NCI-H146 treated with DMSO at 0.1 percent for 48 hours (cell line): ENCODE results near the gene UPF3A.
"Not testable (repeated sequence)": the region's sequence is repeated elsewhere in the genome, so short reads cannot be mapped to it uniquely, and the experiment has no call there.

Experiments used
- DNase-seq: peaks from one replicate; lab custom pipeline; 2025; ENCODE audit not compliant: unreplicated experiment; lab: John Stamatoyannopoulos, UW

Gene UPF3A

DNA sequence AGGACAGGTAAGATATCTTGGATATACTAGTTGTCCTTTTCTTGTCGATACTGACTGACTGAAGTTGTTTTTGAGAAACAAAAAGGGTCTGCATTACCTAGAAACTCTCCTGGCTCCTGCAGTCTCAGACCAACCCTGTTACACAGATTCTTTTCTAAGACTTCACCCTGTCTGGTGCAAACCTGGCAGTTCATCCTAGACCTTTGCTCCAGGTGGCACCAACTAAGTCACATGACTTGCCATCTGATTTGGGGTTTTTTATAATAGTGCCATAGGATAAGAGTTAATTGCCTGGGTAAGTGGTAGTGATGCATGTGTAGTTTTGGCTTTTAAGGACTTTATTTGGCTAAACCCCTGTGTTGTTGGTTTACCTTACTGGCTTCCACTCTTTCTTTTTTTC, 47.2 kb downstream of the UPF3A start:
- DNase-seq, result no peak

DNA sequence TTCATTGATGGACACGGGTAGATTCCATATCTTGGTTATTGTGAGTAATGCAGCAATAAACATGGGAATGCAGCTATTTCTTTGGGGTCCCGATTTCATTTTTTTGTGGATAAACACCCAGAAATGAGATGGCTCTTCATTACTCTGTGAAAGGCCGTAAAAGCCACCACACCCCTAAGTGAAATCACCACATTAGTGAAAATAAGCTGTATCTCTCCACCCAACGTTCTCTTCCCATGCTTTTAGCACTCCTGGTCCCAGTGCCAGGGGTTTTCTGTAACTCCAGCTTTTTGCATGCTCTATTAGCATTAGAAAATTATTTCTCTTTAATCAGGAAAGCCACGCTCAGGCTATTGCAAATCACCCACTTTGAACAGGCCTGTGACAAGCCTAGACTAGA, 48.7 kb downstream of the UPF3A start:
- no peak for DNase-seq

DNA sequence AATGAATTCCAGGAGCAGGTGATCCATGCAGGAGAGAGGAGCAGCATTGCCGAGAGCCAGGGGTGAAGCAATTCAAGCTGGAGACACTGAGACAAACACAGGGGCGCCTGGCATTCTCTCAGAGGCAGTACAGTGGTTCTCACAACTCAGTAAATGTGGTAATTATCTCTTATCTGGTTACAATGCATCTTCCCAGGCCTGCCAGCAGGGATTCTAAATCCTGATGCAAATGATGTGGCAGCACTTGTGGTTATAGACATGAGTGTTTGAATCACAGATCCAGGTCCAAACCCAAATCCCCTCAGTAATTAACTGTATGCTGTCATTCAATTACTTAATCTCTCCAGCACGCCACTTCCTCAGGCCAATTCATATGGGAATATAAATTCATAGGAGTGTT, 52.5 kb downstream of the UPF3A start:
- peak; percentile 62 for DNase-seq

DNA sequence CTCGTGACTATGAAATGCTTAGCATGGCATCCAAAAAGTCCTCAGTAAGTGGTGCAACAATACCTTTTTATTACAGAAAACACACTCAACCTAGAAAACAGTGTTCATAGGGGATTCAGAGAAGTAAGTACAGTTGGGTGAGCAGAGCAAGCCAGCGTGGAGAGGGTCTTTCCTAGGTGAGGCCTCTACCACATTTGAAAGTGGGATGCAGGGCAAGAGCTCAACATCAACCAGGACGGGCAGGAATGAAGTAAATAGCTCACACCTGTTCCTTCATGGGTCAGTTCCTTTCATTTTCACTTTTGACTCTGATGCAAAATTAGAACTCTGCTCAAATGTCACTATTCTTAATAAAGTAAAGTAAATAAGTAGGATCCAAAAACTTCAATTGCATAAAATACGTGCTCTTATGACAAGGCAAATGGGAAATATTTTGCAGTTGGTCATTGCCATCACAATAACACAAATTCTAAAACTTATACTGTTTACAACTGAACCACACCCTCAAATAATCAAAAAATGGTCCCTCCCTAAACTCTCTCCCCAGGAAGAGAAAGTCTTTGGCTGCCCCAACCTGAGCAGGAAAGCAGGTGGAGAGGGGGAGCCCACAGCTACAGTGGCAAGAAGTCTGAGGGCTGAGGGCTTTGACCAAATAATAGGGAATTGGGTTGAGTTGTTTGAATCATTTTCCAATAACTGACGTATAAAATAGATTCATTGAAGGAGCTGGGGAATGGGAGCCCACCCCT, 53.1 kb downstream of the UPF3A start:
- no peak for DNase-seq

DNA sequence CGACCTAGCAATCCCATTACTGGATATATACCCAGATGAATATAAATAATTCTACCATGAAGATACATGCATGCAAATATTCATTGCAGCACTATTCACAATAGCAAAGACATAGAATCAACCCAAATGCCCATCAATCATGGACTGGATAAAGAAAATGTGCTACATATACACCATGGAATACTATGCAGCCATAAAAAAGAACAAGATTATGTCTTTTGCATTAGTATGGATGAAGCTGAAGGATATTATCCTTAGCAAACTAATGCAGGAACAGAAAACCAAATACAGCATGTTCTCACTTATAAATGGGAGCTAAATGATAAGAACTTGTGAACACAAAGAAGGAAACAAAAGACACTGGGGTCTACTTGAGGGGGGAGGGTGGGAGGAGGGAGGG, 55.1 kb downstream of the UPF3A start:
- not testable (repeated sequence) for DNase-seq

DNA sequence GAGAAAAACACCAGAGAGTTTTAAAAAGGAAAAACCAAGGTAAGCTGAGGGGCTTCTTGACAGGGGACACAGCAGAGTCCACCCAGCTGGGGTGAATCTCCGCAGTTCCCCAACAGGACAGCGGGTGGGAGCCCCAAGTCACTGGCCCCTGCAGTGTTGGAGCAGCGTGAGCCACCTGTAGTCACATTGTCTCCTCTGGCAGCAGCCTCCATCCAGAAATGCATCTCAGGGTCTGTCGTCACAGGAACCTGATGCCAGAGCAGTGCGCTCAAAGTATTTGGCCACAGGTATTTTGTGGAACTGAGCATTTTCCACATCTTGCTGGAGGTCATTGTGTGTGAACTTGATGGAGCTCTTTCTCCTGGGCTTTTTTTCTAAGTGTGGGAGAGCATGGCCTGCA, 57.6 kb downstream of the UPF3A start:
- DNase-seq, result no peak

DNA sequence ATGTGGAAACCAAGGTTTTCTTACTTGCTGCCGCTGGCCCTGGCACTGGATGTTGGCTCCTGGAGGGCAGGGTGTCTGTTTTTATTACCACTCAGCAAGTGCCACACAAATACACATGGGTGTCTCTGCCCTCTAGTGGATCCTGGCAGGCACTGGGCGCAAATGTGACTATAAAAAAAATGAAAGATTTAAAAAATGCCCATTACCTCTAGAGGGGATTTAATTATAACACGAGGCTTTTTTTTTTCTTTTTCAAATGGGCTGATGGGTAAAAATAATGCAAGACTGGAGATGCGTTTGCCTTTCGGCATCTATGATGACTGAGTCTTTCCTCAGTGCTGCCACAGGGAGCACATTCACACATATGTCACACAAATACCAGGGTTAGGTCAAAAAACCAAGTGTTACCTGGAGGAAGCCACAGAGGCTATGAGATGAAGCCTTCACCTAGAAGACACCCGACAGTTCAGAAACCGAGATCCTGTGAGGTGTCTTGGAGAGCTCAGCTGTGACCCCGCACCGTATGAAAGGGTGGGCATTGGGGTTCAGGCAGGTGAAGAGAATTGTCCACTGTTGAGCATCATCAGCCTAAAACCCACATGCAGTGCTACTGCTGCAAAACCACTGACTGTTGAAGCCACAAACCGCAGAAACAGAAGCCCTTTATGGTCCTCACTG, 58.6 kb downstream of the UPF3A start:
- DNase-seq, result peak; percentile 28

DNA sequence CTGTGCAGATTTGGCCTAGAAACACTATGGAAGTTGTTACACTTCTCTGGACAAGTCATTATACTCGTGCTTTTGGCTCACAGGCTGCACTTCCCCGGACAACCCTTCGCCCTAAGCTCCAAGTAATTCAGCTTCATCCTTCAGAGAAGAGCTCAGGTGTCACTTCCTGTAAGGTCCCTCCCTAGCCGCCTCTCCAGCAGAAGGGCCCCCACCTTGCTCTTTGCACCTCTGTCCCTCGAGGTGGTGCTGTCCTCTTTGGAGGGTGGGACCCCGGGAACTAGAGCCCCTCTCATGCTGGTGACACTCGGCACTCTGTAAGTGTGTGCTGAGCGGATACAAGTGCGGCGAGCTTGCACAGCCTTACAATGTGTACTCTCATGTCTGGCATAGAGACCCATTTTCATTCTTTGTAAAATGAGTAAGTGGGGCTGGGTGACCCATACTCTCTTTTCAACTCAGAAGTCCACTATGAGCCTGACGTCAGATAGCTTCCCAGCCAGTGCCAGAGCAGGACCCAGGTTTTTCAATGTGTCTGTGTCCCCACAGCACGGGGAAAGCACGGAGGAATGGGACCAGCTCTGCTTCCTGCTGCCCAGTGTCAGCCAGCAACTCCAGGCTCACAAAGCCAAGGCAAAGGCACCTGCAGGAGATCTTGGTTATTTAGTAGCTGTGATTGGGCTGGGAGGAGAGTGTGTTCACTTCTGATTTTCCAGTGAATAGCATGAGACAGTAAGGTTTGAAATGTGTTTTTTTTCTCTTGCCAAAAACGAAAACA, 59.8 kb downstream of the UPF3A start:
- DNase-seq, result no peak

DNA sequence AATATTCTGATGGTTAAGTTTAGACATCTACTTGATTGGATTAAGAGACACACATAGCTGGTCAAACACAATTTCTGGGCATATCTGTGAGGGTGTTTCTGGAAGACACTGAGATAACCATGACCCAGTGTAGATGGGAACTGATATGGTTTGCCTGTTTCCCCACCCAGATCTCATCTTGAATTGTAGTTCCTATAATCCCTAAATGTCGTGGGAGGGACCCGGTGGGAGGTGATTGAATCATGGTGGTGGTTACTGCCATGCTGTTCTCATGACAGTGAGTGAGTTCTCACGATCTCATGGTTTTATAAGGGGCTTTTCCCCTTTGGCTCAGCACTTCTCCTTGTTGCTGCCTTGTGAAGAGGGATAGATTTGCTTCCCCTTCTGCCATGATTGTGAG, 65.9 kb downstream of the UPF3A start:
- not testable (repeated sequence) for DNase-seq

DNA sequence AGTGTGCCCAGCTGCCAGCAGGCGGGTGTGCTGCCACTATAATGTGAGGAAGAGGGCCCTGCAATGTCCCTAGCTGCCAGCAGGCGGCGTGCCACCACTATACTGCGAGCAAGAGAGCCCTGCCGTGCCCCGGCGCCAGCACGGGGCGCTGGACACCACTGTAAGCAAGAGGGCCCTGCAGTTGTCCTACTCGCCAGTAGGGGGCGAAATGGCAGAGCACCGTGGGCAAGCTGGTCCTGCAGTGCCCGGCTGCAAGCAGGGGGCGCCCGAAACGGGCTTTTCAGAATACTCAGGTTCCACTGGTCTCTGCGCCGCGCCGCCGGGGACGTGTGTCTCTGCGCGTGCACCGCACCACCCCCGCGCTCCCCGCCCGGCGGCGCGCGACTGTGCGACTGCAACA, 71.4 kb downstream of the UPF3A start:
- not testable (repeated sequence) for DNase-seq

DNA sequence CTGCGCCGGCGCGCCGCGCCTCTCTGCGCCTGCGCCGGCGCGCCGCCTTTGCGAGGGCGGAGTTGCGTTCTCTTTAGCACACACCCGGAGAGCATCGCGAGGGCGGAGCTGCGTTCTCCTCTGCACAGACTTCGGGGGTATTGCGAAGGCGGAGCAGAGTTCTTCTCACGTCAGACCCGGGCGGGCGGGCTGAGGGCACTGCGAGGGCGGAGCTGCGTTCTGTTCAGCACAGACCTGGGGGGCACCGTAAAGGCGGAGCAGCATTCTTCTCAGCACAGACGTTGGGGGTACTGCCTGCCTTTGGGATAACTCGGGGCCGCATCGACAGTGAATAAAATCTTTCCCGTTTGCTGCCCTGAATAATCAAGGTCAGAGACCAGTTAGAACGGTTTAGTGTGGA, 72.0 kb downstream of the UPF3A start:
- DNase-seq, result not testable (repeated sequence)
